Psoas muscle (tissue), 8 donors: Measurements from ENCODE around the gene CEMIP2. TPM values are rescaled to one million over a fixed set of nuclear protein-coding genes. Genes with fewer than 3 reads are reported as not detected.

Experiments used
- ATAC-seq, 4 donors: fragments of 200-7000 bp; cut with Tn5 transposase; one replicate each; pipeline ENCODE4 v1.9.1; 2020; ENCODE audit warnings: moderate library complexity in 3 of 4, mild to moderate bottlenecking in 2 of 4
- DNase-seq, 2 donors: peaks; one replicate each; pipeline ENCODE4 v3.0.0-alpha.2; 2020
- H3K27ac ChIP-seq: fragments of 200-600 bp; one replicate; pipeline ENCODE4 v1.8.0; 2022
- H3K27me3 ChIP-seq, 3 donors: fragments of 200-600 bp in 1 of 3; one replicate each; pipeline versions ENCODE4 v1.6.1 to v1.8.0; 2013 to 2022; ENCODE audit warnings: low read length in 2 of 3, mild to moderate bottlenecking in 2 of 3, moderate library complexity in 1 of 3; ENCODE audit not compliant: insufficient read depth in 3 of 3
- H3K36me3 ChIP-seq, 2 donors: fragments of 200-600 bp in 1 of 2; one replicate each; pipeline versions ENCODE4 v1.6.1 to v1.8.0; 2013 to 2022; ENCODE audit warnings: low read depth in 1 of 2, mild to moderate bottlenecking in 1 of 2, moderate library complexity in 1 of 2; ENCODE audit not compliant: insufficient read depth in 1 of 2
- H3K4me1 ChIP-seq: fragments of 200-600 bp; one replicate; pipeline ENCODE4 v1.8.0; 2022
- H3K4me3 ChIP-seq: fragments of 200-600 bp; one replicate; pipeline ENCODE4 v1.8.0; 2022; ENCODE audit warnings: mild to moderate bottlenecking
- H3K9me3 ChIP-seq: fragments of 200-600 bp; one replicate; pipeline ENCODE4 v1.8.0; 2022
- WGBS, 3 donors: extraction: QIAGEN DNeasy Blood & Tissue Kit; methylation state at CpG; one replicate each; pipeline versions ENCODE4 v1.1.6 to v1.1.7; 2013; 5-methylcytosine and 5-hydroxymethylcytosine counted together
- intact Hi-C, 2 donors: fragments of 100-400 bp; cut with DNase I; formaldehyde crosslinking; loops; one replicate each; pipeline versions ENCODE4 v1.11.0 to v1.14.2; 2022
- polyA plus RNA-seq, 3 donors: library from polyadenylated mRNA; stranded (reverse); fragments of 200-250 nt; gene quantifications; one replicate each; pipeline ENCODE4 v1.2.3, GENCODE V29; 2013
- total RNA-seq, 4 donors: library from RNA; stranded (reverse); fragmentation: NEBNext Ultra II Directional in 2 of 4; extraction: Animal tissue kit (Norgen Biotek cat#: 25700) in 2 of 4; gene quantifications; one replicate each; pipeline versions ENCODE4 v1.2.1 to v1.2.4, GENCODE V29; 2021 to 2023
- TF ChIP-seq, protein P1 (sequence below): fragments of 200-600 bp; IDR thresholded peaks from one replicate; pipeline ENCODE4 v1.8.0; 2022; ENCODE audit warnings: antibody characterized with exemption
- donor health status: healthy with polysubstance abuse.
- donor health status: DM: no; HTN: no; CAD: no; lungs with moderate emphysema.
- donor health status: Bipolar disorder and iron deficiency.
- donor health status: healthy.
- donor health status: DM: yes; HTN: yes; CAD: no.
- donor health status: DM: no; HTN: no; CAD: no.
- donor health status: DM: no; HTN: no; CAD: no.
- donor health status: DM: yes; HTN: yes; CAD: no.

Gene CEMIP2
- total and polyA plus RNA-seq, 7 donors = 5.9 to 20.3 (median 9.6) TPM

DNA sequence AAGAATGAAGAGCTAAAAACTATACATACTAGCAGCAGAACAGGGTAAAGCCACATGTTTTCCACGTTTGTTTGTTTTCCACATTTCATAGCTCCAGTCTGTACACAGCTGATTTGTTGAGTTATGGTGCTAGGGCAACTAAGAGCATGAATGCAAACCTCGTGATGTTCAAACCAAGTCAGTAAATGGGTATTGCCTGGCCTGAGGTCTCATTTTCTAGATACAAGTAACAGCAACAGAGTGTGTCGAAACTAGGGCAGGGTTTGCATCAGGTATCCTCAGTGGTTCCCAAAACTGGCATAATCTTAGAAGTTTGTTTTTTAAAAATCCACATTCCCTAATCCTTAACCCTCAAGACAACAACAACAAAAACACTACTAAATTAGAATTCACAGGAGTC lies 89.3 kb downstream of the CEMIP2 start:
- 43 to 55% (median 51%) methylated on average over 3 of the region's 3 CpGs for WGBS, 3 donors
- ATAC-seq (no peak), DNase-seq (no peak)
- intact Hi-C loops = no loop called here
- Histone ChIP-seq H3K36me3 (peaks cover 0 to 6% of the 10 kb centered on the region in 2 donors), H3K9me3 (no peaks in the 10 kb centered on the region), H3K27ac (no peak overlapping the region), H3K27me3 (no peaks in the 10 kb centered on the region), H3K4me1 (no peaks in the 10 kb centered on the region), H3K4me3 (no peak overlapping the region)
- TF ChIP-seq, protein P1, sequence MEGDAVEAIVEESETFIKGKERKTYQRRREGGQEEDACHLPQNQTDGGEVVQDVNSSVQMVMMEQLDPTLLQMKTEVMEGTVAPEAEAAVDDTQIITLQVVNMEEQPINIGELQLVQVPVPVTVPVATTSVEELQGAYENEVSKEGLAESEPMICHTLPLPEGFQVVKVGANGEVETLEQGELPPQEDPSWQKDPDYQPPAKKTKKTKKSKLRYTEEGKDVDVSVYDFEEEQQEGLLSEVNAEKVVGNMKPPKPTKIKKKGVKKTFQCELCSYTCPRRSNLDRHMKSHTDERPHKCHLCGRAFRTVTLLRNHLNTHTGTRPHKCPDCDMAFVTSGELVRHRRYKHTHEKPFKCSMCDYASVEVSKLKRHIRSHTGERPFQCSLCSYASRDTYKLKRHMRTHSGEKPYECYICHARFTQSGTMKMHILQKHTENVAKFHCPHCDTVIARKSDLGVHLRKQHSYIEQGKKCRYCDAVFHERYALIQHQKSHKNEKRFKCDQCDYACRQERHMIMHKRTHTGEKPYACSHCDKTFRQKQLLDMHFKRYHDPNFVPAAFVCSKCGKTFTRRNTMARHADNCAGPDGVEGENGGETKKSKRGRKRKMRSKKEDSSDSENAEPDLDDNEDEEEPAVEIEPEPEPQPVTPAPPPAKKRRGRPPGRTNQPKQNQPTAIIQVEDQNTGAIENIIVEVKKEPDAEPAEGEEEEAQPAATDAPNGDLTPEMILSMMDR = no peak

DNA sequence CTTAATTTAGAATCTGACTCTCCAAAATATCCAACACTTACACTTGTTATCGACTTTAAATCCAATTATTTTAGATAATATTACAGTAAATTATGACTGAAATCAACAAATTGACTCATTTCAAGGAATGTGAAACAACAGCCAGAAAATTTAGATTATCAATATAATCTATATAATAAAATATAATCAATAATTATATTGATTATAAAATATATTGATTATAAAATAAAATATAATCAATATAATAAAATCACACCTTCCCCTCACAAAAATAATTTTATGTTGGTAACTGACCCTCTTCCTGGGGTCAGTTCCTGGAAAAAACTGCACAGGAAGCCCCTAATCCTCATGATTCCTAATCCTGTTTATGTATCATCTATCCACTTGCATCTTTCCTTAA lies 91.1 kb downstream of the CEMIP2 start:
- ATAC-seq = no peak
- Histone ChIP-seq H3K27ac (peak overlapping the region; percentile 31), H3K4me1 (no peaks in the 10 kb centered on the region)

DNA sequence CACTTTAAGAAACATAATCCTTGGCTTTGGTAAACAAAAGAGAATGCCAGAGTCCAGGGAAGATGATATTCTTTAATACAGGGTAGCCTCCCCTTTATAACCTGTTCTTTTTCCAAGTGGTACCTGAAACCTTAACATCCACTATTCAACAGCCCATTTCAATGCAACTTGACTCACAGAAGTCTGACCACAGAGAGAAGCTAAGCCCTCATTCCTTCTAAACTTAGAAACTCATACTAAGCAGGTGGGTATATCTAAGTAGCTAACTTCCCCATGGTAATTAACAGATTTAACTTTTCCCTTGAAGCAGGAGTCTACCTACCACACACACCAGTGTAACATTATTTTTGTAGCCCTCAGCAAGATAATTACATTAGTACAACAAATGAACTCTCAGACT lies 91.9 kb downstream of the CEMIP2 start:
- no peak overlapping the region for H3K27ac ChIP-seq
- intact Hi-C loops = no loop called here
- no peaks in the 10 kb centered on the region for H3K4me1 ChIP-seq
- no peaks in the 10 kb centered on the region for H3K9me3 ChIP-seq
- ATAC-seq (no peak), DNase-seq (no peak)
- H3K4me3 ChIP-seq = no peak overlapping the region
- TF ChIP-seq, protein P1 = no peak
- no peaks in the 10 kb centered on the region for H3K27me3 ChIP-seq
- no peaks in the 10 kb centered on the region for H3K36me3 ChIP-seq

More for the DNA sequence above, 91.1 kb downstream of the CEMIP2 start:
- Histone ChIP-seq H3K9me3 (no peaks in the 10 kb centered on the region), H3K27me3 (no peaks in the 10 kb centered on the region), H3K36me3 (no peaks in the 10 kb centered on the region), H3K4me3 (no peak overlapping the region)
- DNase-seq = no peak
- WGBS, 3 donors = 93% methylated on average over 1 of the region's 1 CpG
- TF ChIP-seq, protein P1 = no peak
- intact Hi-C loops = no loop called here

DNA sequence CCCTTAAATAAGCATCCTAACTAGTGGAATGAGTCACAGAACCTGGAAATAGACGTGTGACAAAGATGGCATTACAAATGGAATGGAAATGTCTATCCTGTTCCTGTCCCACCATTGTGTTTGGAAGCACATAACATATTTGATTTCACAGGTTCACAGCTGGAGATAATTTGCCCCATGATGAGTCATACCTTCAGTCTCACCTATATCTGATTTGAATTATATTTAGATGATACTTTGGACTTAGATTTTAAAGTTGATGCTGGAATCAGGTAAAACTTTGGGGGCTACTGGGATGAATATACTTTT lies 92.5 kb downstream of the CEMIP2 start:
- H3K36me3 ChIP-seq = no peaks in the 10 kb centered on the region
- H3K27me3 ChIP-seq = no peaks in the 10 kb centered on the region
- DNase-seq (no peak), ATAC-seq (peak in 3 of 4 donors; percentile 32 to 56 (median 54))
- H3K4me1 ChIP-seq = no peaks in the 10 kb centered on the region
- H3K4me3 ChIP-seq = no peak overlapping the region
- TF ChIP-seq, protein P1 = no peak
- no peak overlapping the region for H3K27ac ChIP-seq
- intact Hi-C loops = no loop called here
- WGBS, 3 donors = 66 to 78% (median 66%) methylated on average over 1 of the region's 1 CpG
- H3K9me3 ChIP-seq = no peaks in the 10 kb centered on the region

DNA sequence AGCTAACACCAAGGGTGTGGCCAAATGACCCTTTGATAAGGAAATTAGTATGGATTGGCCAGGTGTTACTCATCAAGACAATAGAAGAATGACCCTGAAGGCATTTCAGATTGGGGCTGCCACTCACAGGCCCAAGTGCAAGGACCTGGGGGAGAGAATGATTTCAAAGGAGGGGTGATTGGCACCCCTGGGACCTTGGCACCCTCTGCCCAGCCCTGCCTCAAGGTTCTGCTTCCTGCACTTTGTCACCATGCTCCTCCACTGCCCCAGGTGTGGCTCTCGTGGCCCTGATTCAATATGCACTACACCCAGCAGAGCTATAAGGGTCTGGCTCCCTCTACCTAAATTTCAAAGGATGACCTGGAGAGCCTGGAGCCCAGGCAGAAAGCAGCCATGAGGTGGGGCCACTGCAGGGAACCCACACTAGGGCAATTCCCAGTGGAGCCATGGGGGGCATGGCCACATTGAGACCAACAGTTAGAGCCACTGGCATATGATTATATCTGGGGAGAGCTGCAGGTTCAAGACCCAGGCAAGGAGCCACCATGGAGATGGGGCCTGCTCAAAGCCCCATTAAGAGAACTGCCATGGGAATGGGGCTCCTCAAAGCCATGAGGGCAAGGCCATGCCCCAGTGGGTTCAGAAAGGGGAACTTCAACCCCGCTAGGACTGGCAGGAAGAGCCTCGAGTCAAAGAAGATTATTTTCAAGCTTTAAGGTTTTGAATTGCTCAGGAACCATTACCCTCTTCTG lies 93.0 kb downstream of the CEMIP2 start:
- no peak overlapping the region for H3K4me3 ChIP-seq
- DNase-seq (no peak), ATAC-seq (no peak)
- no peaks in the 10 kb centered on the region for H3K4me1 ChIP-seq
- no peaks in the 10 kb centered on the region for H3K36me3 ChIP-seq
- TF ChIP-seq, protein P1 = no peak
- no peak overlapping the region for H3K27ac ChIP-seq
- intact Hi-C loops = no loop called here
- WGBS, 3 donors = 55 to 75% (median 61%) methylated on average over 3 of the region's 3 CpGs
- H3K9me3 ChIP-seq = no peaks in the 10 kb centered on the region
- no peaks in the 10 kb centered on the region for H3K27me3 ChIP-seq
